ENCODE results near the gene FAM107B. TPM values are rescaled to one million over a fixed set of nuclear protein-coding genes. Genes with fewer than 3 reads are reported as not detected.
A peak's percentile ranks its signal among the peaks of the same experiment; 100 is the strongest.

FAM107B gene
- total and polyA plus RNA-seq, 2 of the 13 experiments (the other 11 are each of a cell fraction or from before 2014, with no cell fraction given) = 15.7 to 24.8 TPM

DNA sequence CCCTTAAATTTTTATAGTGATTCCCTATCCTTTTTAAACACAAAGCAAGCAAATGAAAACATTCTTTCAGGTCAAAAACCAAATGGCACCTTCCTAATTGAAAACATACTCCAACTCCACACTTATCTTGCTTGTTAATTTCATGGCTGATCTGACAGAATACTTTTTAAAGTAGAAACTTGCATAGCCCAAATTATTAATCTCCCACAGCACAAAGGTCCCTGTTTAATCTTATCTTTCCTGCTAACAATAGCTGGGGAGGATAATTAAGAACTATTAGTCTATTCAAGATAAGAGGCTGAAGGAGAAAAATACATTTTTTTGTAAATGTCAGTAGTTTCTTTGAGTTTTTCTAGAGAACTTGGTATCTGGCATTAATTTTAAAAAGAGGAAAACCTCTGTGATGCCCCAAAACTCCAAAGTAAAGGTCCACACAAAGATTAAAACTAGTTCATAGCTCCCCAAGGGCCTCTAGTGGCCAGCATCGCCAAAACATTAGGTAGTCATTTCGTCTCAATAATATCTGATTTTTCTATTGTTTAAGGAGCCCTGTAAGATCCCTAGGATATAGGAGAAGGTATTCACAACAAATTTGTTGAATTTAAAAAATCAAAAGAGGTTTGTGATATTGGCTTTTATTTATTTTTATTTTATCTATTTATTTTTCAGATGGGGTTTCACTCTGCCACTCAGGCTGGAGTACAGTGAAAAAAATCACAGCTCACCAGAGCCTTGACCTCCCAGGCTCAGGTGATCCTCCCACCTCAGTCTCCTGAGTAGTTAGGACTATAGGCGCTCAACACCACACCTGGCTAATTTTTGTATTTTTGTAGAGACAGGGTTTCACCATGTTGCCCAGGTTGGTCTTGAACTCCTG is 48.4 kb upstream of the FAM107B start:
- no peak overlapping the region for H2AFZ ChIP-seq (ENCODE audit: low read length)
- H3K79me2 ChIP-seq (ENCODE audit: insufficient read depth, low read length) = no peaks in the 10 kb centered on the region
- no peak overlapping the region for H3K4me2 ChIP-seq (ENCODE audit: low read depth, low read length)
- intact Hi-C loops (cut with micrococcal nuclease; ENCODE audit: unreplicated experiment) (loop anchor here (1.0 kb wide), 2 partner anchors 287 to 324 kb away; no protein-coding TSS in a partner anchor), in situ Hi-C loops (cut with HindIII; ENCODE audit: extremely low pct_ligation_motif_present, low pct_unique_long_range_greater_than_20kb) (loop anchor here (5.0 to 25.0 kb wide), 2 partner anchors 326 to 636 kb away; no protein-coding TSS in a partner anchor)
- no peak overlapping the region for H3K27ac ChIP-seq (ENCODE audit: extremely low read length, insufficient read depth, low read length)
- TF ChIP-seq RAD21 (CRISPR knock-in tag; IDR thresholded peaks at IDR 0.05) = 0 out of 2 replicates have a peak, but pooled peaks have one; percentile 44
- TF ChIP-seq STAG1 (CRISPR knock-in tag; IDR thresholded peaks at IDR 0.05) = peak; percentile 81
- peak; percentile 65 for TF ChIP-seq SMC3 (IDR thresholded peaks at IDR 0.05; ENCODE audit: low read length)
- TF ChIP-seq, protein P1, sequence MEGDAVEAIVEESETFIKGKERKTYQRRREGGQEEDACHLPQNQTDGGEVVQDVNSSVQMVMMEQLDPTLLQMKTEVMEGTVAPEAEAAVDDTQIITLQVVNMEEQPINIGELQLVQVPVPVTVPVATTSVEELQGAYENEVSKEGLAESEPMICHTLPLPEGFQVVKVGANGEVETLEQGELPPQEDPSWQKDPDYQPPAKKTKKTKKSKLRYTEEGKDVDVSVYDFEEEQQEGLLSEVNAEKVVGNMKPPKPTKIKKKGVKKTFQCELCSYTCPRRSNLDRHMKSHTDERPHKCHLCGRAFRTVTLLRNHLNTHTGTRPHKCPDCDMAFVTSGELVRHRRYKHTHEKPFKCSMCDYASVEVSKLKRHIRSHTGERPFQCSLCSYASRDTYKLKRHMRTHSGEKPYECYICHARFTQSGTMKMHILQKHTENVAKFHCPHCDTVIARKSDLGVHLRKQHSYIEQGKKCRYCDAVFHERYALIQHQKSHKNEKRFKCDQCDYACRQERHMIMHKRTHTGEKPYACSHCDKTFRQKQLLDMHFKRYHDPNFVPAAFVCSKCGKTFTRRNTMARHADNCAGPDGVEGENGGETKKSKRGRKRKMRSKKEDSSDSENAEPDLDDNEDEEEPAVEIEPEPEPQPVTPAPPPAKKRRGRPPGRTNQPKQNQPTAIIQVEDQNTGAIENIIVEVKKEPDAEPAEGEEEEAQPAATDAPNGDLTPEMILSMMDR (CRISPR knock-in tag; IDR thresholded peaks at IDR 0.05) = peak; percentile 55
- no peak for TF ChIP-seq MATR3 (CRISPR knock-in tag; IDR thresholded peaks at IDR 0.05)
- DNase-seq (ENCODE audit: low spot score) (peak; percentile 12), FAIRE-seq (peak; percentile 18), ATAC-seq (peak; percentile 44; the same call in 1 of the 3 replicates)
- no peaks in the 10 kb centered on the region for H3K36me3 ChIP-seq (replicated peaks in 1 of 2; ENCODE audit: control insufficient read depth in 1 of 2, insufficient read depth in 2 of 2, low read length in 2 of 2)
- H3K4me1 ChIP-seq (ENCODE audit: insufficient read depth, low read length) = no peaks in the 10 kb centered on the region
- no peak overlapping the region for H3K4me3 ChIP-seq (replicated peaks in 1 of 3; ENCODE audit: insufficient read depth in 1 of 3, low read depth in 2 of 3, low read length in 3 of 3)
- no peaks in the 10 kb centered on the region for H4K20me1 ChIP-seq (ENCODE audit: insufficient read depth, low read length)
- H3K9me3 ChIP-seq (ENCODE audit: low read length) = no peaks in the 10 kb centered on the region
- WGBS (ENCODE audit: low lambda C conversion rate) = 20% methylated on average over 3 of the region's 3 CpGs
- peaks cover 0 to 1% of the 10 kb centered on the region in 2 experiments; a peak in 1 of 5 replicates for H3K27me3 ChIP-seq (ENCODE audit: control insufficient read depth in 1 of 2, insufficient read depth in 2 of 2, low read length in 2 of 2)
- ChIA-PET POLR2A (no interaction called here), CTCF (ENCODE audit: low intra/inter-chr PET ratio, low total read pairs) (interaction anchor here (1.9 to 2.4 kb wide), 2 partner anchors 286 to 324 kb away, joined by 13 to 16 read pairs; no protein-coding TSS in a partner anchor)
- no peak overlapping the region for H3K9ac ChIP-seq (ENCODE audit: insufficient read depth, low read depth, low read length)
- BruUV-seq (replicated peaks) = no TSS peak
